CD4-positive, alpha-beta T cell treated with Interleukin-17A for 1 hour (primary cell): ENCODE results near the gene IPPK.

ENCODE experiments used
- DNase-seq: peaks from one replicate; pipeline ENCODE4 v3.0.0-alpha.2; 2020

The IPPK gene

GRCh38 chr9:92686954-92687353, 17.0 kb upstream of the IPPK start:
- no peak for DNase-seq

DNA sequence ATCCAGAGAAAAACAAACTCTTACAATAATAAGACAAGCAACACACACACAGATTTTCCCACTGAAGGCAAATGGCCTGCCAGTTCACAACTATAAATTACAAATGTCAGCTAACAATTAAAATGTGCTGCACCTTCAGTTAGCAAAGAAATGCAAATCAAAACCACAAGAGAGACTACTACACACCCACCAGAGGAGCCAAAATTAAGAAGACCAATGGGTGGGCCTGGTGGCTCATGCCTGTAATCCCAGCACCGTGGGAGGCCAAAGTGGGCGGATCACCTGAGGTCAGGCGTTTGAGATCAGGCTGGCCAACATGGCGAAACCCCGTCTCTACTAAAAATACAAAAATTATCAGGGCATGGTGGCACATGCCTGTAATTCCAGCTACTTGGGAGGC, 15.1 kb upstream of the IPPK start:
- DNase-seq = no peak

- no peak for DNase-seq
Measured at GRCh38 chr9:92682269-92682668, 12.3 kb upstream of the IPPK start.

- DNase-seq = no peak
Measured at GRCh38 chr9:92680166-92681119, 10.5 kb upstream of the IPPK start.

DNA sequence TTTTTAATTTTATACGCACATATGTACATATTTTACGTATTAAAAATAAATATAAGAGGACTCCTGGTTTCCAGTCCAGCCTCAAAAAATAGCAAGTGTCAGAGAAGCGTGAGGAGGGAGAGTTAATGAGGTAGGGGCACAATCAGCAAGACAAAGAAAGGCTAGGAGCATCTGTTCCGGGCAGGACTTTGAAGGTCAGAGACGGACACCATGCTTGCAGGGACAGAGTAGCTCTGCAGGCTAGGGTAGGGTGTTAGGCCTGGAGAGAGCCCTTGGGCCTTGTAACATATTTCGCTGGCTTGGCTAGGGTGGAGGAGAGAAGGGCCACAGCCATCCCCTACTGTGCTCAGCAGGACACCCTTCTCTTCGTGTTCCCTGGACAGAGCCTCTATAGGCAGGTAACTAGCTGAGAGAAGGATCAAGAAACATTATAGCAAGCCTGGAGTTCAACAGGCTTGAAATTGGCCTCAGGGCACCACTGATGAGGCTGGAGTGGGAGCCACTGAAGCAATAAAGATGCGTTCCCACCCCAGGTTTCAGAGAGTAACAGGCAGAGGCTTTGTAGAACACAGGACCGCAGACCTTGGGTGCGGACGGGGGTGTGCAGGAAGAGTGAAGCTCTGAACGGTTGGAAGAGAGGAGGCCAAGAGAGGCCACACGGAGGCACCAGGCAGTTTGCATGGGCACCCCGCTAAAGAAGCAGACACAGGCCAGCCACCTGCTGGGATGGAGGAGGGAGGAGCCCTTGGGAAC, 9.7 kb upstream of the IPPK start:
- DNase-seq = no peak

DNA sequence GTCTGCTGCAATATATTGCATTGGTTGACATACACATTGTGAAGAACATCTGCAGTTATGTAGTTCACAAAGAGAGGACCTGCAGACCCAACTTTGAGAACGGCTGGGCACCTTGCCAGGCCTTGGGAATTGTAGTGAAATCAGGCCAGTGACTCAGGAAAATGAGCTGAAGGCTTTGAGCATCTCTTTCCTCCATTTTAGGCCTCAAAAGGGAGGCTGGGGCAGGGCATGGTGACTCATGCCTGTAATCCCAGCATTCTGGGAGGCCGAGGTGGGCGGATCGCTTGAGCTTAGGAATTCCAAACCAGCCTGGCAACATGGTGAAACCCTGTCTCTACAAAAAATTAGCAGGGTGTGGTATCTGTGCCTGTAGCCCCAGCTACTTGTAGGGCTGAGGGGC, 1.4 kb upstream of the IPPK start:
- DNase-seq = no peak

- DNase-seq = no peak
Measured at GRCh38 chr9:92669527-92669889, 423 bp downstream of the IPPK start.

DNA sequence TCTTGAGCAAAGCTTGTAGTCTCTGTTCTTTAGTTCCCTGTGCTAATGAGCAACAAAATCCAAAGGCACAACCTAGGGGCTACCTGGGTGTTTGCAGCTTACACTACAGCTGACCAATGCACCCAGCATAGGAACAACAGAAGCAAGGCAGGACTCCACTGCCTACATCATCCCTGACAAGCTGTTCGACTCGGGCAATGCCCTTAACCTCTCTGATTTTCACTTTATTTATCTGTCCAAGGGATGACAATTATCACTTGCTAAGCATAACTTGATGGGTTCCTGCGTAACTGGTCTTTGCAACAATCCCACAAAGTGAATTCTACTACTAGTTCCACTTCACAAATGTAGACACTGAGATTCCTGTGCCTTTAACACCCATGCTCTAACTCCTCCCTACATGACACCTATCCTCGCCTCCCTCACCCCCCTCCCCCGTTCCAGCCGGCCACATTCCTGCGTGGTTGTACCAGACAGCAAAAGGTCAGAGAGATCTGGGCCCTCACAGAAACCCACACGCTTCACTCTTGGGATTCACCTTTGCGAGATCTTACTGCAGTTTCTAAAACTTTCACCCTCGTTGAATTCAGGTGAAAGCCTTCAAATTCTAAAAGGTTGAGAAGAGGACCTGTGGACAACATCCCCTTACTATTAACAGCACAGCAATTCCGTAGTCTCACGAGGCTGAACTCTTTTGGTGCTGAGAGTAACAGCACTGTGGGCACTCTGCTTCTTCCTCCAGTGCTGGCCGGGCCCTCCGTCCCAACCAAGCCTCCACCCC, 995 bp downstream of the IPPK start:
- DNase-seq = peak; percentile 33

GRCh38 chr9:92666912-92667532, 2.9 kb downstream of the IPPK start:
- no peak for DNase-seq

DNA sequence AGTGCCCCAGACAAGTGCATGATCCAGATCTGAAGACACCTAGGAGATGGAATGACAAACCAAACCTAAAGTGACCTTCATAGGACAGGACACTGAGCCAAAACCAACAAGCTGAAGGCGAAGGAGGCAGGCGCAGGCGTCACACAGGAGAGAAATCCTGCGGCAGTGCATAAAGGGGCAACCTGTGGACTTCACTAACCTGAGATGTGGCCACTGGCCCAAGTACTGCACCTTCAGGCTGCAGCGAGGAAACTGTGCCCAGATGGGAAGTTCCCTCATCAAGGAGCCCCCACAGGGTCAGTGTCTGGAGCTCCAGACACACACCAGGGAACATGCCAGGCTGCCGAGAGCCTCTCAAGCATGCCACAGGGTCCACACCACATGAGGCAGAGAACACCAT, 3.7 kb downstream of the IPPK start:
- no peak for DNase-seq

DNA sequence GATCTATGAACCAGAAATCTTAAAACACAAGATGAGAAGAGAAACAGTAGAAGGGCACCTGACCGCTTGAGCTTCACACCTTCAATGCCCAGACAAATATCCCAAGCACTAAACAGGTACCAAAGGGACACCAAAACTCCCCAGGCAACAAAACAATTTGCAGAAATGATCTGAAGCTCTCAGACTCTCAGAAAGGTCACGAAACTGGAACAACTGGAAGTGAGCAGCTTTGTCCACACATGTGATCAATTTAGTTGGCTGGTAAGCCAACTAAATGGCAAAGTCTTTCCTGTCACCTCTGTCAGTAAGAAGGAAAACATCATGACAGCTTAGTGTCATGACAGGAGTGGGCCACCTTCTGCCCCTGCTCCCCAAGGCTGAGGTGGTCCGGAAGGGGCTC, 4.1 kb downstream of the IPPK start:
- DNase-seq = no peak

GRCh38 chr9:92664394-92665152, 5.4 kb downstream of the IPPK start:
- peak; percentile 25 for DNase-seq

GRCh38 chr9:92663951-92664350, 6.0 kb downstream of the IPPK start:
- no peak for DNase-seq

GRCh38 chr9:92663126-92663525, 6.8 kb downstream of the IPPK start:
- no peak for DNase-seq

- DNase-seq = no peak
Measured at GRCh38 chr9:92661743-92662142, 8.2 kb downstream of the IPPK start.

DNA sequence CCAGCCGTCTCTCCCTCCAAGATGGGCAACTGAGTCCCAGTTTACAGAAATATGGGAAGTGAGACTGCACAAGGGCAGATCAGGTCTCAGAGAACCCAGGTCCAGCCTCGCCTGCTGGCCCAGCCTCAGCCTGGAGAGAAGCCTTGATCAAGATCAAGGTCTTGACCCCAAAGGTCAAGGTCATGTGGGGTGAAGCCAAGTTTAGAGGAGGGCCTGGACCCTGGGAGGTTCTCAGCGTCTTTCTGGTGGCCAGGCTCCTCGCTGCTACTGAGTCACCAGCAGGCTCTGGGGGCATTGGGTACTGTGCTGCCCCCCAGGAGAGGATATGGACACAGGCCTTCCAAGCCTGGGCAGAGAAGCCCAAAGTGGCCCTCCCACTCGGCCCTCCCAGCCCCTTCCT, 8.8 kb downstream of the IPPK start:
- no peak for DNase-seq

GRCh38 chr9:92660266-92660665, 9.7 kb downstream of the IPPK start:
- no peak for DNase-seq

DNA sequence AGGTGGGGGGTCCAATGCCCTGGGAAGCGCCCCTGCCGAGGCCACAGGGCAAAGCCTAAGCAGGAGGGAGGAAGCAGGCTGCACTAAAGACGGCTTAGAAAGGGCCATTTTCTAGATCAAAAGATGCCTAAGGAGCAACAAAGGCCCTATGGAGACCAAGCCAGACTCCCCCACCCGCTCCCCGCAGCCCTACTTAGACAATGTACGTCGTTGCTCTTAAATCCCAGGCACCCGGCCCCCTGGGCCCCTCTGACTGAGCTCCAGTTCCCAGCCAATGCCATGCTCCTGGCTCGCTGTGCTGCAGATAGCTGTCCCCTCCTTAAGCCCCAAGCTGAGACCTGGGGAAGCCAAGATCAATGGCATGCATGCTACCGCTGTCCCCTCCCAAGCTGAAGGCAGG, 10.3 kb downstream of the IPPK start:
- DNase-seq = no peak

GRCh38 chr9:92658611-92659010, 11.3 kb downstream of the IPPK start:
- DNase-seq = no peak

- no peak for DNase-seq
Measured at GRCh38 chr9:92658176-92658575, 11.8 kb downstream of the IPPK start.

DNA sequence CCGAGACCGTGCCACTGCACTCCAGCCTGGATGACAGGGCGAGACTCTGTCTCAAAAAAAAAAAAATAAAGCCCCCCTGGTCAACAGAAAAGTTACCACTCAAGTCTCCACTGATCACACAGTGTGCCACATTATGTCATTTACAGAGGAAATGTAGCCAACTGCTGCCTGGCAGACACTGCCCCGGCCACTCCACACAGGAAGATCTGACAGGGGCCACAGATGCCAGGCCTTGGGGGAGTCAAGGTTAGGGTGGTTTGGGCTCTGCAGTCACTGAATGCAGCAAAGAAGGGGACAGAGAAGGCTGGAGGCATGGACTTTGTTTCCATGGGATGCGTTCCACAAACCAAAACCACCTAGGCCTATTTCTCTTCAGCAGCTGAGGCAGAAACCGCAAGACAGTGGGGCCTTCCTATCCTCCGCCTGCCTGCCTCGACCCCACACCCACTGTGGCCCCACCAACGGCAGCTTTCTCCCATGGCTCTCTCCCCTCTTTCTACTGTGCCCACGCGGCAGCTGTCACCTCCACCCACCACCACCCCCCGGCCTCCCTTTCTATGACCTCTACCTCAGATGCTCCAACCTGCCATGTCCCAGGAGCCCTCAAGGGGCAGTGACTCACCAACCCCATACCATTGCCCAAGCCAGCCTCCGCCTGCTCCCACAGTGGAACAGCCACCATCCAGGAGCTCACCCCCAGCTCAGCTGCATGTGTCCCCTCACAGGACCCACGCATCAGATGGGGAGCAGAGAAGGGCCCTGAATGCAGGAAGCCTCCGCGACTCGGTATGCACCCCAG, 12.4 kb downstream of the IPPK start:
- DNase-seq = no peak
